Activated naive CD4-positive, alpha-beta T cell treated with anti-CD3 and anti-CD28 coated beads, Interleukin-2, amount 10 ng/mL, durations not matched to agents 7 days and 5 days (primary cell): ENCODE data around the gene STEAP3.

ENCODE experiments used
- CTCF ChIA-PET: fragments of 350-600 bp; sonication (Branson Sonifier 250); formaldehyde crosslinking; loops from one replicate; lab custom pipeline; 2021; ENCODE audit warnings: antibody characterized with exemption; lab: Charles Lee
- DNase-seq: peaks from one replicate; pipeline ENCODE4 v3.0.0-alpha.2; 2020
- H3K27ac Mint-ChIP-seq: one replicate; pipeline ENCODE4 v1.8.0; 2021; ENCODE audit warnings: mild to moderate bottlenecking, moderate library complexity, mixed read lengths
- H3K27me3 Mint-ChIP-seq: one replicate; pipeline ENCODE4 v1.8.0; 2021; ENCODE audit warnings: mild to moderate bottlenecking, mixed read lengths
- H3K36me3 Mint-ChIP-seq: one replicate; pipeline ENCODE4 v1.8.0; 2021; ENCODE audit warnings: mixed read lengths
- H3K4me1 Mint-ChIP-seq: one replicate; pipeline ENCODE4 v1.8.0; 2021; ENCODE audit warnings: mixed read lengths
- H3K4me3 Mint-ChIP-seq: one replicate; pipeline ENCODE4 v1.8.0; 2021; ENCODE audit warnings: mild to moderate bottlenecking, moderate library complexity, mixed read lengths
- H3K9me3 Mint-ChIP-seq: one replicate; pipeline ENCODE4 v1.8.0; 2021; ENCODE audit warnings: mixed read lengths

Gene STEAP3

DNA sequence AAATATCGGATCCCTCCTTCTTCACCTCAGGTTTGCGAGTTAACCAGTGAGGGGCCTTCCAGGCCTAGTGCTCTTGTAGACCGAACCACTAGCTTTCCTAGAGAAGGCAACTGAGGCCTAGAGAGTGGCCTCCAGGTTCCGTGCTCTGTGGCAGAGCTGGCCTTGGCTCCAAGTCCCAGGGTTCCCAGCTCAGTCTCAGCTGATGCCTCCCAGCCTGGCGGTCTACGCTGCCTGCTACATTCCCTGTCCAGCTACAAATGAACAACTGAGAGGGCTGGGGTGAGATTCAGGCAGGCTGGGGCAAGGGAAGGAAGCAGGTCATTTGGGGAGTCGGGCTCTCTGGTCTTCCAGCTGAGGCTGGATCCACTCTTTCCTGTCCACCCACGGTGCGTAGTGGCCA, 2.3 kb downstream of the STEAP3 start:
- Mint-ChIP-seq H3K27me3 (peaks cover 63% of the 10 kb centered on the region), H3K4me1 (no peaks in the 10 kb centered on the region), H3K9me3 (no peaks in the 10 kb centered on the region), H3K4me3 (no peak overlapping the region), H3K36me3 (no peaks in the 10 kb centered on the region), H3K27ac (no peak overlapping the region)
- DNase-seq, result no peak
- CTCF ChIA-PET, result interaction anchor here (0.6 kb wide), 1 partner anchor 25 kb away, joined by 3 read pairs; no protein-coding TSS in a partner anchor

DNA sequence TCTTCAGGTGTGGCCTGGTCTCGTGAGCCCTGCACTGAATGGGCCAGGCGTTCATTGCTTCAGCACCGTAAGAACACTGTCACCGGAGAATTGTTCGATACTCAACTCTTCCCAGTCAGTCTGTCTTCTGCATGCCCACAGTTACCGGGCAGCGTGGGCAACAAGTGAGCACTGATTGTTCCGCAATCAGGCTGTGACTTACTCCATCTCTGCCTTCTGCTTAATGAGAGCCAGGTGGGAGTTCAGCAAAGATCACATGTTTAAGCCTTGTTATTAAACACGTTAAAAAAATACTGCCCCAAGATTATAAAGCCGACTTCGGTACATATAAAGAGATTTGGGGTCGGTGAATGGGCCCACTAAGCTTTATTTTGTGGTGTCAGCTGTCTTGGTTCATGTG, 3.7 kb downstream of the STEAP3 start:
- no peak for DNase-seq
- no peak overlapping the region for H3K4me3 Mint-ChIP-seq
- CTCF ChIA-PET, result interaction anchor here (1.2 kb wide), 1 partner anchor 53 kb away, joined by 3 read pairs; no protein-coding TSS in a partner anchor
- H3K27ac Mint-ChIP-seq, result no peak overlapping the region
- no peaks in the 10 kb centered on the region for H3K36me3 Mint-ChIP-seq
- no peaks in the 10 kb centered on the region for H3K9me3 Mint-ChIP-seq
- H3K27me3 Mint-ChIP-seq, result peaks cover 50% of the 10 kb centered on the region
- H3K4me1 Mint-ChIP-seq, result no peaks in the 10 kb centered on the region

DNA sequence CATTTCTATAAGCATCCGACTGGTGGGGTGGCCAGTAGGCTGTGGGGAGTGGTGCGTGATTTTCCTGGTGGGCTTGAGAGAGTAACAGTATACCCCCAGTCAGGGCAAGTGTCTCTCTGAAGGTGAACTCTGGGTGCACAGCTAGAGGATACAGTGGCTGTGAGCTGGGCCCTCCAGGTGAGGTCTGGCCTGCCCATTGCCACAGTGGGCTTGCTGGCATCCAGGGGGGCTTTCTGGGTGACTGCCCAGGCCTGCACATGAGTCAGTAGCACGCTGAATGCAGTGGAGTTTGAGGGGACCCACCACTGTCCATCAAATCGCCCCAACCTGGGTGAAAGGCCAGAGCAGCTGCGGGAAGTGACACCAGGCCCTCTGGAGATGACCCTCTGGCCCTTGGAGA, 4.5 kb downstream of the STEAP3 start:
- Mint-ChIP-seq H3K36me3 (no peaks in the 10 kb centered on the region), H3K27me3 (peaks cover 43% of the 10 kb centered on the region), H3K4me1 (no peaks in the 10 kb centered on the region), H3K4me3 (no peak overlapping the region), H3K27ac (no peak overlapping the region), H3K9me3 (no peaks in the 10 kb centered on the region)
- CTCF ChIA-PET, result no interaction called here
- no peak for DNase-seq

DNA sequence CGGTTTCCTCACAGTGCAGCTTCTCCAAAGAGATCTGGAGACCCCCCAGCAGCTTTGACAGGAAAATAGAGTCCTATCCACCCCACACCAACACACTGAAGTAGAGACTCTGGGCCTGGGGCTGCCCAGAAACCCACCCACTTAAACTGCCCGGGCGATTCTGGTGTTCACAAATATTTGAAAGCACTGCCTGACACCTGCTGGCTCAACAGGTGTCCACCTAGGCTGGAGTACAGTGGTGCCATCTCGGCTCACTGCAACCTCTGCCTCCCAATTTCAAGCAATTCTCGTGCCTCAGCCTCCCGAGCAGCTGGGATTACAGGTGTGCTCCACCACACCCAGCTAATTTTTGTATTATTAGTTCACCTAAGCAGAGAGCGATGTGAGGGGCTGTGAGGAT, 5.3 kb downstream of the STEAP3 start:
- CTCF ChIA-PET, result no interaction called here
- no peak overlapping the region for H3K27ac Mint-ChIP-seq
- DNase-seq, result no peak
- no peaks in the 10 kb centered on the region for H3K4me1 Mint-ChIP-seq
- no peaks in the 10 kb centered on the region for H3K9me3 Mint-ChIP-seq
- H3K36me3 Mint-ChIP-seq, result no peaks in the 10 kb centered on the region
- H3K4me3 Mint-ChIP-seq, result no peak overlapping the region
- peaks cover 34% of the 10 kb centered on the region for H3K27me3 Mint-ChIP-seq

DNA sequence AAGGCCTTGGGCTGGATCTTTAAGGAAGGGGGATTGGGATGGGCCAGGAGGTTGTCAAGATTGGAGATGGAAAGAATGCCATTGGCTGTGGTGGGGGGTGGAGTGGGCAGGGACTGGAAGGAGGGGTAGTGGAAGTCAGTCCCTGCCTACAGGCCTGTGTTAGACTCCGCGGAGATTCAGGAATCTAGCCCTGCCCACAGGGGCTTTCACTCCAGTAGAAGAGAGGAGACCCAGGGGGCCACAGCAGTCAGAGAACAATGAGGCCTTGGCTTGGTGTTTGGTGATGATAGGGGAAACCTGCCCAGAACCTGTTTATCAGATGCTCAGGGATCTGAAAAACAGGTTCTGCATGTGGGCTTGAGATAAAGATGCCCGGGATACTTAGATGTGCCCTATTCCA, 6.1 kb downstream of the STEAP3 start:
- CTCF ChIA-PET, result no interaction called here
- DNase-seq, result no peak
- H3K9me3 Mint-ChIP-seq, result no peaks in the 10 kb centered on the region
- no peak overlapping the region for H3K4me3 Mint-ChIP-seq
- no peaks in the 10 kb centered on the region for H3K36me3 Mint-ChIP-seq
- H3K27me3 Mint-ChIP-seq, result peaks cover 27% of the 10 kb centered on the region
- no peaks in the 10 kb centered on the region for H3K4me1 Mint-ChIP-seq
- no peak overlapping the region for H3K27ac Mint-ChIP-seq

DNA sequence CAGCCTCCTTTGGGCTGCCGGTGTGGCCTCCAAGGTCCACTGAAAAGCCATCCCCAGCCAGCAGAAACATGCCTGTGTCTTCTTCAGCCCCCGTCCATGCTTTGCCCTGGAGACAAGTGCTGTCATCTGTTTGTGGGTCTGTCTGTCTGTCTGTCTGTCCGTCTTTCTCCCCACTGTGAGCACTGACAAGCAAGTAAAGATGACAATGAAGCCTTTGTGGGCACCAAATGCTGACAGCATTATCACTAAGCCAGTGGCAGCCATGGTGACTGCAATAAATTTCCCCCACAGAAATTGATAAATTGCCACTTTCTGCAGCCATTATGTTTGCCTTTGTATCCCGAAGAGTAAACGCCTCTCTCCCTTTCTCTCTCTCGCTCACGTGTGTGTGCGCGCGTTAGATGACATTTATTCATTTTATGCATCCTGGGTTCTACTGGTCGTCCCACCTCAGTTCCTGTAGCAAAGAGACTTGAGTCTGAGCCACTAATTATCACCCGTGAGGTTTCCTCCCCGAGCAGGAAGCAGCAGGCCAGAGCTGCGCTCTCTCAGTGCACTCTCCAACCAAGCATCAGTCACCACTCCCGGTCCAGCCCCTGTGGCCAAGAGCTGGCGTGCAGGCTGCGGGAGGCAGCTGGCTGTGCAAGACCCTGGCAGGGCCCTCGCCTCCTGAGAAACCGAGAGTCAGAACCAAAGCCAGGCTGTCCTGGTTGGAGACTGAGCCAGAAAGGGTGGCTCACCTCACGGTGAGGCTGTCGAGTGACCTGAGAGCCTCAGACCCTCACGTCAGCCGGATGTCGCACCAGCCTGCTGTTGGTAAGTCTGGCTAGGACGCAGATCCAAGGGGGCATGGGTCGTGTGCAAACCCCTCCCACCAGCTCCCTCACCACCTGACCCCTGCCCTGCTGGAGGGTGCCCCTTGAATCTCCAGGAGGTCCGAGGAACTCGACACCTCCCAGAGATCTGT, 6.9 kb downstream of the STEAP3 start:
- no peak for DNase-seq
- Mint-ChIP-seq H3K4me1 (no peaks in the 10 kb centered on the region), H3K4me3 (no peak overlapping the region), H3K27ac (no peak overlapping the region), H3K9me3 (no peaks in the 10 kb centered on the region), H3K27me3 (peaks cover 19% of the 10 kb centered on the region), H3K36me3 (no peaks in the 10 kb centered on the region)
- CTCF ChIA-PET, result no interaction called here

DNA sequence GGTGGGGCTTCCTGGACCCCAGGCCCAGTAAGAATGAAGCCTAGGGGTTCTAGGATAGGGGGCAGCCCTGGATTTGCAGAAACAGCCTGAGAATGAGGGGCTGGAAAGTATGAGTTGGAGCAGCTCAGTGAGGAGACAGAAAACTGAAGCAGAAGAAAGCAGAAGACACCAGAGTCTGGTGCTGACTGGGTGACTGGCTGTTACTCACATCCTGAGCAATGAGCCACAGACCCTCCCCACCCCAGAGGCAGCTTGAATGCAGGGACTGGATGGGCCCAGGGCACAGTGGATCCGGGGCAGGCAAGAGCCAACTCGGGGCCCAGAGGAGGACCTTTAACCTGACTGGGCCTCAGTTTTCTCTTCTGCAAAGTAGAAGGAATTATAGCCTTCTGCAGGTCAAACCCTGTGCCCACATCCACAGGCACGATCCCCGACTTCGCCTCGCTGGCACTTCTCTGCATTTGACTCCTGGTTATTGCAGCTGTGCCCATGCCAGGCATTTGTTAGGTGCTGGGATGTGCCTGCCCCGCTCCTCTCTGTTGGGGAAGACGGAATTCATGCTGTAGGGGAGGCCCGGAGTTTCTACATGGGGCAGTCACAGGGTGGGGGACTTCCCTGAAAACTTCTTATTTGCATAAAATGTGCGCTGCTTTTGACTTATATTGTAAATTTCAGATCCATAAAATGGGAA, 8.5 kb downstream of the STEAP3 start:
- Mint-ChIP-seq H3K27ac (no peak overlapping the region), H3K9me3 (no peaks in the 10 kb centered on the region), H3K4me1 (no peaks in the 10 kb centered on the region), H3K36me3 (no peaks in the 10 kb centered on the region), H3K27me3 (peaks cover 5% of the 10 kb centered on the region), H3K4me3 (no peak overlapping the region)
- no peak for DNase-seq
- CTCF ChIA-PET, result no interaction called here

DNA sequence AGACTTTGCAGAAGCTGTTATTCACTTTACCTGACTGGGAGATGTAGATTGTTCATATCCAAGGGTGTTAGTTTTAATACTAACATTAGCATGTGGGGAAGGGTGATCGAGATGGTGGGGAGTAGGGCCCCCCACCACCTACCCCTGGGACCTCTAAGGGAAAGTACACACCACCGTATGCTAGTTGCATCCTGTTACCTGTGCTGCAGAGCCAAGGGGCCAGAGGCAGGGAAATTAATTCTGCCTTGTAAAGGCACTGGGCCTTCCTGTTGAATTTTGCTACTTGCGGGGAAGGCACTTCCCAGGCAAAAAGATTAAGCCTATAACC, 9.0 kb downstream of the STEAP3 start:
- Mint-ChIP-seq H3K36me3 (no peaks in the 10 kb centered on the region), H3K27ac (no peak overlapping the region), H3K4me3 (no peak overlapping the region), H3K4me1 (no peaks in the 10 kb centered on the region), H3K27me3 (peaks cover 3% of the 10 kb centered on the region), H3K9me3 (no peaks in the 10 kb centered on the region)
- CTCF ChIA-PET, result no interaction called here
- DNase-seq, result no peak

DNA sequence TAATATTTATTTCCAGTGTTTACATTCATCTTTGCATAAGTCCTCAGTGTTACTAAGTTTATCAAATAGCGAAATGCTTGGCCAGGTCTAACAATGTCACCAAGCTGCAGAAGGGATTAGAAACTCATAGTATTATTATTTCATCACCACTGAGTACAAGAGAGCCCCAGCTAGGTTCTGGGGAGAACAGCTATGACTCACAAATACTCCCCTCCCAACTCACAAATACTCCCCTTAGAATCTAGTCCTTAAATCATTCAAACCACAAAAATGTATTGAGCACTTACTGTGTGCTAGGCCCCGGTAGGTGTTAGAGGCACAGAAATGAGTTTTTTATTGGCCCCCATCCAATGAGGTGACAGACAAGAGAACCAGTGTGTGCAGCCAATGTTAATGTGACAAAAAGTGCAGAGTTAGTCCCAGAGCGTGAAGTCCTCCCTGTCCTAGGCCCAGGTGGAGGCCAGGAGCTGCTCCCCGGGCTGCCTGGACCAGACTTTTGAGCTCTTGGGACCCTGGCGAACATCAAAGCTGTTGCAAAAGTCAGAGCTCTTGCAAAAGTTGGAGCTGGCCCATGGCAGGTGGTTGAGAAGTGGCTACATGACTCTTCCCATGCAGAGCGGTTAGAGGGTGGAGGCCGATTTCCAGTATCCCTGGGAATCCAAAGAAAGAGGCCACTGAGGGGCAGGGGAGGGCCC, 9.8 kb downstream of the STEAP3 start:
- no peak overlapping the region for H3K27ac Mint-ChIP-seq
- CTCF ChIA-PET, result no interaction called here
- H3K27me3 Mint-ChIP-seq, result peaks cover 3% of the 10 kb centered on the region
- H3K4me1 Mint-ChIP-seq, result no peaks in the 10 kb centered on the region
- H3K9me3 Mint-ChIP-seq, result no peaks in the 10 kb centered on the region
- no peak for DNase-seq
- H3K4me3 Mint-ChIP-seq, result no peak overlapping the region
- H3K36me3 Mint-ChIP-seq, result no peaks in the 10 kb centered on the region

DNA sequence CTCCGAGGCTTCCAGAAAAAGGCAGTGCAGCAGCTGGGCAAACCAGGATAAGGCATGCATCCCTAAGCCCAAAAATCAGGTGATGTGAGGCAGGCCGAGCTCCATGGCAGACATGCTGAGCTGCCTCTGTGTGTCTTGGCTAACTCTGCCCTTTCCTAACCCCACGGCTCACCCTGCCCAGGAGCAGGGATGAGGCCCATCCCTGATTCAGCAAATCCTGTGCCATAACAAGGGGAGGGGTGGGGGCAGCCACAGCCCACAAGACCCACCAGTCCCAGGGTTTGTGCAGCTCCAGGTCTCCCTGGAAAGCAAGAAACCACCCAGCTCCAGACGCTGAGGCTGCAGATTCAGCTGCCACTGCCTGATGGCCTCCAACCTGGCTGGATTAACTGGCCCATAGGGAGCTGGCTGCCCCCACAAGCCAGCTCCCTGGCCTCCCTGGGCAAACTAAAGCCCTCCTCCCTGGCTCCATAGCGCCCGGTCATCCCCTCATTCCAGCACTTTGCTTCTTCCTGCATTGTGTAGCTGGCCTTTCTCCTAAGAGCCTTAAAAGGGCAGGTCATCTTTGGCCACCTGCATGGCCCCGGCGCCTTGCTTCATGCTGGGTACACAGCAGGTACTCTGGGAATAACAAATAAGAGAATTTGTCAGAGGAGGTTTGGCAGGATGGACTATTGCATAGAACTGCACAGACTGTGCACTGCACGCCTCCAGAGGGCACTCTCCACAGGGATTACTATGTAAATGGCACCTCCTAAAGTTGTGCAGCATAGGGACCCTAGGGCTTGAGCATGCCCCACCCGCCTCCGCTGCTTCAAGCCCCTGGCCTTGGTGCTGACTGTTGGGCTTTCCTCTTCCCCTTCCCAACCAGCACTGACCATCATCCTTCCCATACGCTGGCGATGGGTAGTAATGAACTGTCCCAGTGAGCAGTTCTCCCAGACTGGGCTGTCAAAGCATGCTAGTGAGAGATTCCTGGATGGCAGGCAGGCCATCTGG, 10.7 kb downstream of the STEAP3 start:
- no peak overlapping the region for H3K27ac Mint-ChIP-seq
- DNase-seq, result no peak
- no peaks in the 10 kb centered on the region for H3K36me3 Mint-ChIP-seq
- H3K4me1 Mint-ChIP-seq, result no peaks in the 10 kb centered on the region
- no peak overlapping the region for H3K4me3 Mint-ChIP-seq
- H3K9me3 Mint-ChIP-seq, result no peaks in the 10 kb centered on the region
- peaks cover 3% of the 10 kb centered on the region for H3K27me3 Mint-ChIP-seq
- CTCF ChIA-PET, result interaction anchor here (0.7 kb wide), 1 partner anchor 14 kb away, joined by 3 read pairs; no protein-coding TSS in a partner anchor

DNA sequence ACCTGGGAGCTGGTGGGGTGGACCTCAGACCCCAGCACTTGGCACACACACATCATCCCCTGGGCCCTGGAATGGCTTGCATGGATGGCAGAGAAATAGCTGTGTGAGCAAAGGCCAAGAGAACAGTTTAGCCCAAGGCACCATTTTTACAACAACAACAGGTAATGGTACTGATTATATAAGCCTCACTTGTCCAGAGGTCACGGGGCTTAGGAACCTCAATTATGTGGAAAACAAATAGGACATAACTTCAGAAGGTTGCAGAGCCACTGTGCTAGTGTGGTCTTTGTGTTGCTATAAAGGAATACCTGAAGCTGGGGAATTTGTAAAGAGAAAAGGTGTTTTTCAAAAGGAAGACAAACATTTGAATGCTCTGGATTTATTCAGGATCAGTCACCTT, 13.2 kb downstream of the STEAP3 start:
- no peaks in the 10 kb centered on the region for H3K36me3 Mint-ChIP-seq
- H3K27ac Mint-ChIP-seq, result no peak overlapping the region
- H3K27me3 Mint-ChIP-seq, result peaks cover 3% of the 10 kb centered on the region
- H3K4me1 Mint-ChIP-seq, result no peaks in the 10 kb centered on the region
- H3K9me3 Mint-ChIP-seq, result no peaks in the 10 kb centered on the region
- H3K4me3 Mint-ChIP-seq, result no peak overlapping the region
- CTCF ChIA-PET, result no interaction called here
- DNase-seq, result no peak

DNA sequence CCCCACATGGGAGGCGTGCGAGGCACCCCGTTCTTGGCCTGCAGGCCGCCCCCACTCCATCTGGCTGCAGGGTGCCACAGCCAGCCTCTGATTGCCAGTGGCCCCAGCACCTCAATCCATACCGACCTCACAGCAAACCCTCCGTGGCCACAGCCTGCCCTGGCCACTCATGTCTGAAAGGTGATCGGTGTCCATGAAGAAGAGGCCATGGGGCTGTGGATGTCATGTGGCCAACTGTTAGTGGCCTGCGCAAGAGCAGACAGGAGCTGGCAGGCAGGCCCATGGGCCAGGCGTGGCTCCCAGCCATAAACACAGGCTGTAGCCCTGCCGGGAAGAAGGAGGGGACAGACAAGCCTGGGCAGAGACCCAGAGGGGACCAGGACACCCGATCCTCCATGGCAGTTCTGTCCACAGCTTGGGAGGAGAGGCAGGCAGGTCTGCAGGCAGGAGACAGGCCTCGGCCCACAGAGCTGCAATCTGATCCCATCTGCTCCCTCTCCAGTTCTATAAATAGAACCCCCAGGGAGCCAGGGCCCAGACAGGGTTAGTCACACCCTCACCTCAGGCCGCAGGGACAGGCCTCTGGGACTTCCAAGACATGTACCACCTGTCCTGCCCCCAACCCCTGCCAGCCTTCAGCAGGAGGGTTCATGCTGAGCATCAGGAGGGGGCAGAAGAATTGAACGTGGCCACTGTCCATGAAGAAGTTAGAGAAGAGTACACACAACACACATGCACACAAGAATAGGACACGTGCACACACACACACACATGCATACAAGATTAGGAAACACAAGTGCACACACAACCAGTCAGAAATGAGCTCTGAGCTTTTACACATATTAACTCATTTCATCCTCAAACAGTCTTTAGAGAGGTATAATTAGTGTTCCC, 16.9 kb downstream of the STEAP3 start:
- Mint-ChIP-seq H3K9me3 (no peaks in the 10 kb centered on the region), H3K27me3 (peaks cover 3% of the 10 kb centered on the region), H3K27ac (no peak overlapping the region), H3K4me1 (no peaks in the 10 kb centered on the region), H3K4me3 (no peak overlapping the region), H3K36me3 (no peaks in the 10 kb centered on the region)
- CTCF ChIA-PET, result no interaction called here
- no peak for DNase-seq

DNA sequence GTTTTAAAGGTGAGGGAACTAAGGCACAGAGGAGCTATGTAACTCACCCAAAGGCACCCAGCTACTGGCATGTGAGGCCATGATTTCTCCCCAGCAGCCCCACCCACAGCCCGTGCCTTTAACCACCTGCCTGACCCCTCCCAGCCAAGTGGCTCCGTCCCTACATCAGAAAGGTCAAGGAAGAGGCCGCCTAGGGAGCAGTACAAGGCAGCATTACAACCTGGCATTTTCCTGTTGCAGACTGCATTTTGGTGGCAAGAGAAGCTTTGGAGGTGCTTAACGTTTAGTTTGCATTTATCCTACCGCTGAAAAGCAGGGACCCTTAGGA, 17.5 kb downstream of the STEAP3 start:
- Mint-ChIP-seq H3K36me3 (no peaks in the 10 kb centered on the region), H3K4me1 (no peaks in the 10 kb centered on the region), H3K4me3 (no peak overlapping the region), H3K27ac (no peak overlapping the region), H3K27me3 (peaks cover 3% of the 10 kb centered on the region), H3K9me3 (no peaks in the 10 kb centered on the region)
- CTCF ChIA-PET, result no interaction called here
- no peak for DNase-seq
